Large intestine (tissue), 3 donors: Measurements from ENCODE around the gene NINJ2. TPM values are rescaled to one million over a fixed set of nuclear protein-coding genes. Genes with fewer than 3 reads are reported as not detected.

Experiments
- DNase-seq, 2 donors: peaks; one replicate each; pipeline versions ENCODE4 v3.0.0 to v3.0.0-alpha.2; 2013
- H3K27ac ChIP-seq: one replicate; pipeline ENCODE4 v1.5.1; 2013; ENCODE audit warnings: low read length
- H3K27me3 ChIP-seq: 2 replicates; pipeline ENCODE4 v1.6.1; 2013; ENCODE audit warnings: low read length; ENCODE audit not compliant: control insufficient read depth, insufficient read depth
- H3K36me3 ChIP-seq: 2 replicates; pipeline ENCODE4 v1.6.1; 2013; ENCODE audit warnings: low read length; ENCODE audit not compliant: control insufficient read depth, insufficient read depth
- H3K4me1 ChIP-seq: one replicate; pipeline ENCODE4 v1.6.1; 2013; ENCODE audit warnings: low read length; ENCODE audit not compliant: control insufficient read depth, insufficient read depth
- H3K4me3 ChIP-seq: one replicate; pipeline ENCODE4 v1.5.1; 2013; ENCODE audit warnings: low read length
- H3K9me3 ChIP-seq: one replicate; pipeline ENCODE4 v1.6.1; 2013; ENCODE audit warnings: mild to moderate bottlenecking, low read depth, low read length, moderate library complexity; ENCODE audit not compliant: control insufficient read depth
- WGBS: methylation state at CpG from one replicate; pipeline ENCODE4 v1.1.5; 2013; ENCODE audit warnings: low lambda C conversion rate; ENCODE audit not compliant: insufficient coverage; 5-methylcytosine and 5-hydroxymethylcytosine counted together
- polyA plus RNA-seq: library from polyadenylated mRNA; unstranded; fragments of 120-200 nt; gene quantifications from one replicate; pipeline ENCODE4 v1.2.1, GENCODE V29; 2013

The NINJ2 gene
- polyA plus RNA-seq, 1 donor, result 2.8 TPM

DNA sequence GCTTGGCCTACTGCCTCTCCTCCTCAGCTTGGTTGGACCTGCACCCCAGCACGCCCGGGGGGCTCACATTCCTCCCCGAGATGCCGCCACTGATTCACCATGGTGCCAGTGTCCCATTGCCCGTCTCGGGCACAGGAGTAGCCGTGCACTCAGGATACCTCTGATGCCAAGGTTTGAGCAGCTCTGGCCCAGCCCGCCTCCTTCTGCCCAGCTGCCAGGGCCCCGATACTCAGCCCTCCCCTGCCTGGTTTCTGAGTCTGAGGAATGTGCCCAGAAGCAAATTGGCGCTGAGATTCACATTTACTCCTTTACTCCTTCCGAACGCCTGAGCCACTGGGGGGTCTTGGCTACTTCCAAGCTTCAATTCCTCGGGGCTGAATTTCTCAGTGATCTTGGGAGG, 63.5 kb downstream of the NINJ2 start:
- Histone ChIP-seq H3K36me3 (no peaks in the 10 kb centered on the region), H3K4me3 (no peak overlapping the region)

GRCh38 chr12:597926-598568, 65.2 kb downstream of the NINJ2 start:
- Histone ChIP-seq H3K4me3 (no peak overlapping the region), H3K4me1 (no peaks in the 10 kb centered on the region), H3K9me3 (no peaks in the 10 kb centered on the region), H3K36me3 (no peaks in the 10 kb centered on the region), H3K27ac (no peak overlapping the region), H3K27me3 (no peaks in the 10 kb centered on the region)
- no peak for DNase-seq
- WGBS, result no CpG with 5 or more reads among the region's 13 CpGs

More for the DNA sequence above, 63.5 kb downstream of the NINJ2 start:
- Histone ChIP-seq H3K4me1 (no peaks in the 10 kb centered on the region), H3K9me3 (no peaks in the 10 kb centered on the region), H3K27ac (no peak overlapping the region), H3K27me3 (no peaks in the 10 kb centered on the region)
- WGBS, result no CpG with 5 or more reads among the region's 13 CpGs
- no peak for DNase-seq

DNA sequence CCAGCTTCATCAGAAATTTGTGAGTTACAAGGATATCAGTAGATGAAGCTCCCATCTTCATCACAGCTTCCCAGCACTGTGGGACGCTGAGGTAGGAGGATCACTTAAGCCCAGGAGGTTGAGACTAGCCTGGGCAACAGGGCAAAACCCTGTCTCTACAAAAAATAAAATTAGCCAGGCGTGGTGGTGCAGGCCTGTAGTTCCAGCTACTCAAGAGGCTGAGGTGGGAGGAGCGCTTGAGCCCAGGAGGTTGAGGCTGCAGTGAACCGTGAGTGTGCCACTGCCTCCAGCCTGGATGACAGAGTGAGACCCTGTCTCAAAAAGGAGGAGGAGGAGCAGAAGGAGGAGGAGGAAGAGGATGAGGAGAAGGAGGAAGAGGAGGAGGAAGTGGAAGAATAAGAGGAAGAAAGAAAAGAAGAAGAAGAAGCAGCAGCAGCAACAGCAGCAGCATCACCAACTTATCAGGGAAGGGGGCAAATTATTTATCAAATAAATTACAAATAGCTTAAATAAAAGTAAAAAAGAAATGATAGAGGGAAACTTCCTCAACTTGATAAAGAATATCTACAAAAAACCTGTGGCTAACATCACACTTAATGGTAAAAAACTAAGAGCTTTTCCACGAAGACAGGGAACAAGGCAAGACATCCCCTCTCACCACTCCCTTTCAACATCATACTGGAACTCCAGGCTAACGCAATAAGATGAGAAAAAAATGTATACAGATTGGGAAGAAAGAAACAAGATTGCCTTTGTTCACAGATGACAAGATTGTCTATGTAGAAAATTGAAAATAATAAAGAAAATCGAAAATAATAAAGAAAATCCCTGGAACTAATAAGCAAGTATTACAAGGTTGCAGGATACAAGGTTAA, 69.6 kb downstream of the NINJ2 start:
- Histone ChIP-seq H3K4me3 (no peak overlapping the region), H3K9me3 (no peaks in the 10 kb centered on the region), H3K27ac (no peak overlapping the region), H3K4me1 (no peaks in the 10 kb centered on the region), H3K27me3 (no peaks in the 10 kb centered on the region), H3K36me3 (no peaks in the 10 kb centered on the region)
- no peak for DNase-seq
- 88% methylated on average over 4 of the region's 7 CpGs for WGBS

DNA sequence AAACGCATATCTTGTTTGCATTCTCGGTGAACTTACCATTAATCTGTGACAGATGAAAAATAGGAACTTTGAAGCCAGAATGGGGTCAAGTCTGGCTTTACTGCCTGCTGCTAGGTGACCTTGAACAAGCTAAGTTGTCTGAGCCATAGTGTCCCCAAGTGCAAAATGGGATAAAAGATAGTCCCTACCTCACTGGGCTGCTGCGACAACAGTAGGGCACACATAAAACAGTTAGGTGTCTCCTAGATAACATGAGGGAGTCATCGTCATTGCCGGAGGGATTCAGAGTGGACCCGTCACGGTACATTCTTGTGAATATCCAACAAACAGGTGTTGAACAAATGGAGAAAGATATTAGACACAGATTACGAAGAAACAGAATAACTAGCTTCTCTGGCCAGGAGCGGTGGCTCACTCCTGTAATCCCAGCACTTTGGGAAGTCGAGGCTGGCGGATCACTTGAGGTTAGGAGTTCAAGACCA, 71.2 kb downstream of the NINJ2 start:
- Histone ChIP-seq H3K27me3 (no peaks in the 10 kb centered on the region), H3K36me3 (no peaks in the 10 kb centered on the region), H3K27ac (no peak overlapping the region), H3K4me3 (no peak overlapping the region), H3K9me3 (no peaks in the 10 kb centered on the region), H3K4me1 (no peaks in the 10 kb centered on the region)
- WGBS, result no CpG with 5 or more reads among the region's 11 CpGs
- DNase-seq, result no peak

GRCh38 chr12:591167-592023, 71.8 kb downstream of the NINJ2 start:
- no peaks in the 10 kb centered on the region for H3K4me1 ChIP-seq
- no peaks in the 10 kb centered on the region for H3K27me3 ChIP-seq
- no peaks in the 10 kb centered on the region for H3K9me3 ChIP-seq
- DNase-seq, result peak; percentile 37 to 50
- no CpG with 5 or more reads among the region's 16 CpGs for WGBS
- no peak overlapping the region for H3K27ac ChIP-seq
- H3K36me3 ChIP-seq, result no peaks in the 10 kb centered on the region
- H3K4me3 ChIP-seq, result no peak overlapping the region

- Histone ChIP-seq H3K4me1 (no peaks in the 10 kb centered on the region), H3K36me3 (no peaks in the 10 kb centered on the region), H3K27me3 (no peaks in the 10 kb centered on the region), H3K4me3 (no peak overlapping the region), H3K9me3 (no peaks in the 10 kb centered on the region), H3K27ac (no peak overlapping the region)
- DNase-seq, result no peak
- no CpG with 5 or more reads among the region's 14 CpGs for WGBS
Measured at GRCh38 chr12:590206-590750, 73.0 kb downstream of the NINJ2 start.

GRCh38 chr12:588646-589045, 74.6 kb downstream of the NINJ2 start:
- WGBS, result 87% methylated on average over 3 of the region's 4 CpGs
- no peak overlapping the region for H3K27ac ChIP-seq
- DNase-seq, result no peak
- no peaks in the 10 kb centered on the region for H3K36me3 ChIP-seq
- H3K4me1 ChIP-seq, result no peaks in the 10 kb centered on the region
- no peaks in the 10 kb centered on the region for H3K9me3 ChIP-seq
- no peaks in the 10 kb centered on the region for H3K27me3 ChIP-seq
- no peak overlapping the region for H3K4me3 ChIP-seq

DNA sequence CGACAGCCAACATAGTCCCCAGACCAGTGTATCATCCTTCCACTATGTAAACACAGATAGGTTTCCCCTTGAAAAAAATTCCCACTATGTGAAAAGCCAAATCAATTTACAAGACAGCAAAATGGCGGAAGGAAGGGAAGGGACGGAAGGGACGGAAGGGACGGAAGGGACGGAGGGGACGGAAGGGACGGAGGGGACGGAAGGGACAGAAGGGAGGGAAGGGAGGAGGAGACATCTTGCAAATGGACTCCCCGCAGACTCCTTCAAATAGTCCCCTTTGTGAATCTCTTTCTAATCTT, 75.3 kb downstream of the NINJ2 start:
- H3K9me3 ChIP-seq, result no peaks in the 10 kb centered on the region
- no peaks in the 10 kb centered on the region for H3K27me3 ChIP-seq
- H3K36me3 ChIP-seq, result no peaks in the 10 kb centered on the region
- peaks cover 3% of the 10 kb centered on the region for H3K4me1 ChIP-seq
- DNase-seq, result no peak
- WGBS, result 80% methylated on average over 7 of the region's 10 CpGs
- H3K27ac ChIP-seq, result no peak overlapping the region
- H3K4me3 ChIP-seq, result no peak overlapping the region

DNA sequence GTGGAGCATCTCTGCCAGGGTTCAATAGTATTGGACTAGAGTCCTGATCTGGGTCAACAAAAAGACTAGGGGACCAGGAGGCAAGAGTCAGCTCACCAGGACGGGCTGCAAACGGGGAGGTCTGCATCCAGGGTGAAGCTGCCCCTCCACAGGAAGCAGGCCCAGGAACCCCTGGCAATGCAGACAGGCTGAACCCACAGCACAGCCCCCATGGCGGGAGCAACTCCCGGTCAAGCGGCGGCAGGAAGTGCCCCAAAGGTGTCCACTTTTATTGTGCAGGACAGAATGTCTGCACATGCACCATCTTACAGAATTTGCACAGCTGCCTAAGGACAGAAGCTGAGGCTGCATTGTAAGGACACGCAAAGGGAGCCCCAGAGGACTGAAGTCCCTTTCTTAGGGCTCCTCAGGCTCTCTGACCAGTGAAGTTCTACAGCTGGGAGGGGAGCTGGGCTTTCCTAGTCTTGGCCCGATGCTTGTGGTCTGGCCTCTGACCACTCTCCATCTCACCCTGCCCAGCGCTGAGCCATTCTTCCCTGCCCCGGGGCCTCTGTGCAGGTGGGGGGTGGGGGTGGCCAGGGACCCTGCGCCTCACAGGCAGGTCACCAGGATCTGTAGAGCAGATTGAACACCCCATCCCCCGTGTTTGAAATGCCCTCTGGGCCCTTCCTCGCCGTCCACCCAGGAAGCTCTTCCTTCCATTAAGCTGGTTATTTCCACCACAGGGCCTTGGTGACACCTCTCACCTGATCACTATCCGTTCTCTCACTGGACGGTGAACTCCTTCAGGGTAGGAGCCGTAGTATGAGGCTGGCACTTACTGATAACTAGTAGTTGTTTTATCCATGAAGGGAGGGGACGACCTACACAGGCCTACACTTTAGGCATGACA, 75.9 kb downstream of the NINJ2 start:
- Histone ChIP-seq H3K9me3 (no peaks in the 10 kb centered on the region), H3K27me3 (no peaks in the 10 kb centered on the region), H3K4me3 (no peak overlapping the region), H3K36me3 (no peaks in the 10 kb centered on the region), H3K4me1 (peaks cover 3% of the 10 kb centered on the region), H3K27ac (no peak overlapping the region)
- no CpG with 5 or more reads among the region's 18 CpGs for WGBS
- no peak for DNase-seq
